Stimulated activated CD8-positive, alpha-beta memory T cell treated with anti-CD3 and anti-CD28 coated beads, Interleukin-2, amount 100 ng/mL, for 48 hours (primary cell): ENCODE results near the gene NQO2.
"Not testable (repeated sequence)": the region's sequence is repeated elsewhere in the genome, so short reads cannot be mapped to it uniquely, and the experiment has no call there.

Source experiments
- DNase-seq, 2 donors: peaks; one replicate each; pipeline ENCODE4 v3.0.0-alpha.2; 2020; ENCODE audit warnings: low read depth in 2 of 2

Gene NQO2

DNA sequence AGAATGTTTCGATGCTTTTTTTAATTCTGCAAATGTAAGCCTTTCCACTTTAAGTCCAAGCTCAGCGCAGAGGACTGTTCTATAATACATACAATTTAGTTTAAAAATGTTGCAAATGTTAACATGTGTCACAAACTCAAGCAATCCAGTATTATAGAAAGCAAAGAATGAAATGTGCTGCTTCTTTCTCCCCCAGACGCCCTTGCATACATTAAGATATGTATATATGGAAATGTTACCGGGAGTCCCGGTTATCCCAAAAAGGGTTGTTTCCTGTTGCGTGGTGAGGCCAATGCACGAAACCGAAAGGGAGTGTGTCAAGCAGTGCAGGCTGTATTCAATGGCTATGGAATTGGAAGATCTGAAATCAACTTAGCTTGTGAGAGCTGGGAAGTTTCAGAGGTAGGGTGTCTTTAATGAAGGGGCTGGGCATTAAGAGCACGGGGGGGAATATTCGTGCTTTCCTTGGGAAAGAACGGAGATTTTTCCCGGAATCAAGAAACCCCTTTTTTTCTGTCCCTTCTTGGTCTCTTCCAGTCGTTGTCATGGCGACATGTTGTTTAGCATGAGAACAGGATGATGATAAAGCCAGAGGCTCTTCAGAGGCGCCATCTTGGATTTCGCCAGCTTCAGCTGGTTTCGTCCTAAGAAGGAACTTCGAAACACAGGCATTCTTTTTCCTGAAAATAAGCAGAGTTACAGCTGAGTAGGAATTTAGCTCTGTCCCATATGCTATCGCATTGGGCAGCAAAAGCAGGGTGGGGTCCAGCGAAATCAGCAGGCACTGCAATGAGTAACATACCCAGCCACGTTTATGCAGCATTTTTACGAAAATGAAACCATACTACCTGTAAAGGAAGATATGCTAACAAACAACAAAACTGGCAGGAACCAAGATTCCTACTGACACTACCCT lies 10.1 kb upstream of the NQO2 start:
- DNase-seq = peak in 1 of 2 donors; percentile 52

GRCh38 chr6:2990248-2990931 lies 9.3 kb upstream of the NQO2 start:
- no peak for DNase-seq

DNA sequence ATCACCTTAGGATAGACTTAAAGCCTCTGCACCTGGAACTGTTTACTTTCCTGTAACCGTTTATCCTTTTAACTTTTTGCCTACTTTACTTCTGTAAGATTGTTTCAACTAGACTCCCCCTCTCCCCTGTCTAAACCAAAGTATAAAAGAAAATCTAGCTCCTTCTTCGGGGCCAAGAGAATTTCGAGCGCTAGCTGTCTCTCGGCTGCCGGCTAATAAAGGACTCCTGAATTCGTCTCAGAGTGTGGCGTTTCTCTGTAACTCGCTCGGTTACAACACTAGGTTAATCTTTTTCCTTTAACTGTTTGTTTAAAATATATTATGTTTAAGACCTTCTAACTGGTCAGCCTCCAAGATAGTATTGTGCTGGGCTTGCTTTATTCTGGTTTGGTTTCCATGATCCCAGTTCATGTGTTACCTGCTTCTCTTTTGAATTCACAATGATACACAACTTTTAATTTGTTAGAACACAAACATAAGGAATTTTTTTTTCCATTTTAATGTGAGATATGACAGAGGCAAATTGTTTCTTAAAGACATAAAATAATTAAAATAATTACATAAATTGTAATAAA lies 8.7 kb upstream of the NQO2 start:
- no peak for DNase-seq

- DNase-seq = no peak
Measured at GRCh38 chr6:2992330-2992979, 7.2 kb upstream of the NQO2 start.

DNA sequence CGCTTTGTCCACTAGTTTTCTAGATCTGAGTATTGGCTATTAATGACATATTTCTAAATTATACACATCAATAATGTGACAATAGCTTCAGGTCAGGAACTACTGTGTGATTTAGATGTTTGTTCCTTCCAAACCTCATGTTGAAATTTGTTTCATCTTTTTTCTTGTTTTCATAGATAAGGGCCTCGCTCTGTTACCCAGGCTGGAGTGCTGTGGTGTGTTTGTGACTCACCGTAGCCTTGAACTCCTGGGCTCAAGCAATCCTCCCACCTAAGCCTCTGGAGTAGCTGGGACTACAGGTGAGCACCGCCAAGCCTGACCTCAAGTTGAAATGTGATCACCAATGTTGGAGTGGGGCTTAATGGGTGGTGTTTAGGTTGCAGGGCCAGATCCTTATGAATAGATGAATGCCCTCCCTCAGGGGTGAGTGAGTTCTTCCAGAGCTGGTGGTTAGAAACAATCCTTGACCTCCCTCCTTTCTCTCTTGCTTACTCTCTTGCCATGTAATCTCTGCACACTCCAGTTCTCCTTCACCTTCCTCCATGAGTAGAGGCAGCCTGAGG lies 5.9 kb upstream of the NQO2 start:
- DNase-seq = no peak

GRCh38 chr6:2998249-2998997 lies 1.3 kb upstream of the NQO2 start:
- not testable (repeated sequence) for DNase-seq

- peak; percentile 50 to 63 for DNase-seq
Measured at GRCh38 chr6:2998998-2999617, 586 bp upstream of the NQO2 start.

DNA sequence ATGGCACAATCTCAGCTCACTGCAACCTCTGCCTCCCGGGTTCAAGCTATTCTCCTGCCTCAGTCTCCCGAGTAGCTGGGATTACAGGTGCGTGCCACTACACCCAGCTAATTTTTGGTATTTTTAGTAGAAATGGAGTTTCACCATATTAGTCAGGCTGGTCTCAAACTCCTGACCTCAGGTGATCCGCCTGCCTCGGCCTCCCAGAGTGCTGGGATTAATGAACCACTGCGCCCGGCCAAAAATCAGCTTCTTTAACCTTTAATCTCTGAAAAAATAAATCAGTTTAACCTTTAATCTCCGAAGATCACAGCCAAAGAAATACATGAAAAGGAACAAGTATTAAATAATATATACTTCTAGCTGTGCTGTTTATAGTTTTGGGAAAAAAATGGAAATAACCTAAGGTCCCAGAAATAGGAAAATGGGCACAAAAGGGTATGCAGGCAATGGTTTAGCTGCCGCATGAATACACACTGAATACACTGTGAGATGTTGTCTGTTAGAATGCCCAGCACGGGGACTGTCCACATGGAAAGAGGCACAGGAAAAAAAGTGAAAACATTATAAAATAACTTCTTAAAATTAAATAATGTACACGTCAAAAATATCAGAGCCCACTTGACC lies 1.6 kb downstream of the NQO2 start:
- no peak for DNase-seq

- DNase-seq = no peak
Measured at GRCh38 chr6:3001773-3002293, 2.1 kb downstream of the NQO2 start.

- not testable (repeated sequence) for DNase-seq
Measured at GRCh38 chr6:3003226-3003625, 3.5 kb downstream of the NQO2 start.

DNA sequence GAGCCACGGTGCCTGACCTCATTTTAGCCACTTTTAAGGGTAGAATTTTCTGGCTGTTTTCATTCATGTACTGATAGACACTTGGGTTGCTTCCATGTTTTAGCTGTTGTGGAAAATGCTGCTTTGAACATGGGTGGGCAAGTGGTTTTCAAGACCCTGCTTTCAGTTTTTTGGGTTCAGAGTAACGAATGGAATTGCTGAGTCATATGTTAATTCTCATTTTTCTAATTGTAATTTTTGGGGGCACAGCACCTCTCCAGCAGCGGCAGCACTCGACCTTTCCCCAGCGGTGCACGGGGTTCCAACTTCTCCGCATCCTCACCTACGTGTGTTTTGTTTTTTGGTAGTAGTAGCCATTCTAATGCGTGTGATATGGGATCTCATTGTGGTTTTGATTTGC lies 5.4 kb downstream of the NQO2 start:
- DNase-seq = no peak

- no peak for DNase-seq
Measured at GRCh38 chr6:3005874-3006273, 6.2 kb downstream of the NQO2 start.

DNA sequence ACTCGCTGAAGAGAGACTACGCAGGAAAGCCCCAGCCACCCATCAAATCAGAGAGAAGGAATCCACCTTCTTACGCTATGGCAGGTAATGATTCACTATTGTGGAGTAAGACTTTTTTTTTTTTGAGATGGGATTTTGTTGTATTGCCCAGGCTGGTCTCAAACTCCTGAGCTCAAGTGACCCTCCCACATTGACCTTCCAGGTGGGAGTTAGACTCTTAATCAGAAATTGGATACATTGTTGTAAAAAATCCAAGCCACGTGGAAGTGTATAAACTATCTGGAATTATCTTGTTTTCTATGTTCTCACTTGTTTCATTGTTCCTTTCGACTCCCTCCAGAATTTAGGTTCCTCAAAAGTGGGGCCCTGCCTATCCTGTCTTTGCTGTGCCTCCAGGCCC lies 6.8 kb downstream of the NQO2 start:
- DNase-seq = no peak

DNA sequence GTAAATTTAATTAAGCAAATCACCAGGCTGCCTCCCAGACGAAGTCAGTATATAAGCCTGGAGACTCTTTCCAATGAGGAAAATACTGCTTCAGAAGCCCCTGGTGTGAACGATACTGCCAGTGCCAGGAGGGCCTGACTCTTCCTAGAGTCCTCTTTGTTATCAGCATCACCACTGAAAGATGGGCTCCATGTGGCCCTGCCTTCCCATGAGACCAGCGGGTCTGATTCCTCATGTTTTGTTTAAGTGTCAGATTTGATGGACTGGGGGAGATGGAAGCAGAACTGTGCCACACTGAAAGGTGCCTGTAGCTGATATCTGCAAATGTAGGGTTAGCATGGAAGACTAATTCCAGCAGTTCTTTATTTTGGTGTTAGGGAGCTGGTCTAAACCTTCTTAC lies 7.9 kb downstream of the NQO2 start:
- DNase-seq = no peak

DNA sequence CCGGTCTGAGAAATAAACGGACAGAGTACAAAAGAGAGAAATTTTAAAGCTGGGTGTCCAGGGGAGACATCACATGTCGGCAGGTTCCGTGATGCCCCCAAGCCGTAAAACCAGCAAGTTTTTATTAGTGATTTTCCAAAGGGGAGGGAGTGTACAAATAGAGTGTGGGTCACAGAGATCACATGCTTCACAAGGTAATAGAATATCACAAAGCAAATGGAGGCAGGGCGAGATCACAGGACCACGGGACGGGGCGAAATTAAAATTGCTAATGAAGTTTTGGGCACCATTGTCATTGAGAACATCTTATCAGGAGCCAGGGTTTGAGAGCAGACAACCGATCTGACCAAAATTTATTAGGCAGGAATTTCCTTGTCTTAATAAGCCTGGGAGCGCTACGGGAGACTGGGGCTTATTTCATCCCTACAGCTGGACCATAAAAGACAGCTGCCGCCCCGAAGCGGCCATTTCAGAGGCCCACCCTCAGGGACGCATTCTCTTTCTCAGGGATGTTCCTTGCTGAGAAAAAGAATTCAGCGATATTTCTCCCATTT lies 9.1 kb downstream of the NQO2 start:
- DNase-seq = not testable (repeated sequence)

DNA sequence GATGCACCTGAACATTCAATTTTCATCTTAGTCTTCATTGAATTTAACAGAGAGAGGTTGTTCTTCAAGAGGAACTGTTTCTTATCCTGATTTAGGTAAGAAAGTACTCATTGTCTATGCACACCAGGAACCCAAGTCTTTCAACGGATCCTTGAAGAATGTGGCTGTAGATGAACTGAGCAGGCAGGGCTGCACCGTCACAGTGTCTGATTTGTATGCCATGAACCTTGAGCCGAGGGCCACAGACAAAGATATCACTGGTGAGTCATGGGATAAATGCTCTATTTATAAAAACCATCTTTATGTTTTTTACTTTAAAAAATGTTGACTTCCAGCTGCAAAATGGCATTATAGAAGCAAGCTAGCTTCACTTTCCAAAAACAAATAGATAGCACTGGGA lies 10.2 kb downstream of the NQO2 start:
- DNase-seq = no peak

DNA sequence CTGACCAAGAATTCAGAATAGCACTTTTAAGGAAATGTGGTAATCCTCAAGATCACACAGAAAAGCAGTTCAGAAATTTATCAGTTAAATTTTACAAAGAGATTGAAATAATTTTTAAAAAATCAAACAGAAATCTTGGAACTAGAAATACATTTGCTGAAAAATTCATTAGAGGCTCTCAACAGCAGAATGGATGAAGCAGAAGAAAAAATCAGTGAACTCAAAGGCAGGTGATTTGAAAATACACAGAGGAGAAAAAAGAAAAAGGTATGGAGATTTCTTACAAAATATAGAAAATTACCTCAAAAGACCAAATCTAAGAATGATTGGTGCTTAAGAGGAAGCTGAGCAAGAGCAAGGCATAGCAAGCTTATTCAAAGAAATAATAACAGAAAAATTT lies 11.5 kb downstream of the NQO2 start:
- no peak for DNase-seq

DNA sequence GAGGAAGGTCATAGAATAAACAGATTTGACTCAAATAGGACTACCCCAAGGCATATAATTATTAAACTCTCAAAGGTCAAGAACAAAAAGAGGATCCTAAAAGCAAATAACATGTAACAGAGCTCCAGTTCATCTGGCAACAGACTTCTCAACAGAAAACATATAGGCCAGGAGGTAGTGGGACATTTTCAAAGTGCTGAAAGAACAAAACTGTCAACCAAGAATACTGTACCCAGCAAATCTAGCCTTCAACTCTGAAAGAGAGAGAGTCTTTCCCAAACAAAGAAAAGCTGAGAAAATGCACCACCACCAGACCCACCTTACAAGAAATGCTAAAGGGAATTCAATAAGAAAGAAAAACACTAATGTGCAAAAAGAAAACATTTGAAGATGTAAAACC lies 11.9 kb downstream of the NQO2 start:
- DNase-seq = no peak

DNA sequence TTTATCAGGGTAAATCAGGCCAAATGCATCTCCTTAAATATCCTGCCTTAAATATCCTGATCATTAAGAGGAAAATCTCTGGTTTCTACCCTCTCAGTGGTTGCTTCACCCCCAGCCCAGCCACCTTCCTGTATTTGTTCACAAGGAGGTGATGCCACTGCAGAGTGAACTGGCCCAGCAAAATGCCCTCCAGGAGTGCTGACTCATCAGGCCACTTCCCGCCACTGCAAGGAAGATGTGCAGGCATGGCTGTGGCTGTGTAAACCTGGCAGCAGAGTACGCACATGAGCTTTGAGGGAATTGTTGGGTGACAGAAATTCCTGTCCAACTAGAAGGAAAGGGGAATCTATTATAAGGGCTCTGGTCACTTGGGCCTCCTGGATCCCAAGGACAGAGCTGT lies 13.8 kb downstream of the NQO2 start:
- DNase-seq = no peak
